ENCODE results near the gene UAP1L1.
A peak's percentile ranks its signal among the peaks of the same experiment; 100 is the strongest.

The UAP1L1 gene

DNA sequence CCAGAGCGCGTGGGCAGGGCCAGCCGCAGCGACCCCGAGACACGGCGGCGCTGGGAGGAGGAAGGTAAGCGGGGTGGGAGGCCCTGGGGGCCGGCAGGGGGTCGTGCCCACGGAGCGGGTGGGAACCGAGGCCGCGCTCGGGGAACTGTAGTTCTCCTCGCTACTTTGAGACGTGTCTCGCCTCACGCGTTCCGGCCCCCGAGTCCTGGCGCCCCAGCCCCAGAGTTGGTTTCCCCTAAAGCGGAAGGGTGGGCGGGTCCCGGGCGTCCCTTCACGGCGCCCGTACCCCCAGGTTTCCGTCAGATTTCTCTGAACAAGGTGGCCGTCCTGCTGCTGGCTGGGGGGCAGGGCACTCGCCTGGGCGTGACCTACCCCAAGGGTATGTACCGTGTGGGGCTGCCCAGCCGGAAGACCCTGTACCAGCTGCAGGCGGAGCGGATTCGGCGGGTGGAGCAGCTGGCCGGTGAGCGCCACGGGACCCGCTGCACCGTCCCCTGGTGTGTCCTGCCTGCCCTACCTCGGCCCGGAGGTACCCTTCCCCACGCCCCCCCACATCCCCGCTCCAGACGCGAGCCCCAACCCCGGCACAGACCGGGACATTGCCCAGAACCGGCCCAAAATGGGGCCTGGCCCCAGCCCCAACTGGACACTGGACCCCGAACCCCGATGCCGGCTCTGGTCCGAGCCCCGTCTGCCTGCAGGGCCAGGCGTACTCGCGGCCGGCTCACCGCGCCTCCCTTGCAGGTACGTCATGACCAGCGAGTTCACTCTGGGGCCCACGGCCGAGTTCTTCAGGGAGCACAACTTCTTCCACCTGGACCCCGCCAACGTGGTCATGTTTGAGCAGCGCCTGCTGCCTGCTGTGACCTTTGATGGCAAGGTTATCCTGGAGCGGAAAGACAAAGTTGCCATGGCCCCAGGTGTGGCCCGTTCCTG is 709 bp downstream of the UAP1L1 start:
- no peak for DNase-seq

DNA sequence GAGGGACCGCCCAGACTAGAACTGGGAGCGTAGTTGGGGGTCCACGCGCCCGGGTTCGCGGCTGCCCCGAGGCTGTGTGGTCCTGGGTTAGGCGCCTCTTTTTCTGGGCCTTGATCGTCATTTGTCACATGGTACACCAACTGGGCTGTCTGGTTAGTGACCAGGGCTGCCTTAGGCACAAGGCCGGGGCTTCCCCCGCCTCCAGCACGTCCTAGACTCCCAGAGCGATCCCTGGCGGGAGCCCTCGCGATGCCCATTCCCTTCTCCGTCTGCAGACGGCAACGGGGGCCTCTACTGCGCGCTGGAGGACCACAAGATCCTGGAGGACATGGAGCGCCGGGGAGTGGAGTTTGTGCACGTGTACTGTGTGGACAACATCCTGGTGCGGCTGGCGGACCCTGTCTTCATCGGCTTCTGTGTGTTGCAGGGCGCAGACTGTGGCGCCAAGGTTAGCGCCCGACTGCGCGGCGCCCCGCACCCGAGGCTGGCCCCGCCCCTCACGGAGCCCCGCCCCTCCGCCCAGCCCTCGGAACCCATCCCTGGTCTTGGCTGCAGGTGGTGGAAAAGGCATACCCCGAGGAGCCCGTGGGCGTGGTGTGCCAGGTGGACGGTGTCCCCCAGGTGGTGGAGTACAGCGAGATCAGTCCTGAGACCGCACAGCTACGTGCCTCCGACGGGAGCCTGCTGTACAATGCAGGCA is 1.5 kb downstream of the UAP1L1 start:
- no peak for DNase-seq

DNA sequence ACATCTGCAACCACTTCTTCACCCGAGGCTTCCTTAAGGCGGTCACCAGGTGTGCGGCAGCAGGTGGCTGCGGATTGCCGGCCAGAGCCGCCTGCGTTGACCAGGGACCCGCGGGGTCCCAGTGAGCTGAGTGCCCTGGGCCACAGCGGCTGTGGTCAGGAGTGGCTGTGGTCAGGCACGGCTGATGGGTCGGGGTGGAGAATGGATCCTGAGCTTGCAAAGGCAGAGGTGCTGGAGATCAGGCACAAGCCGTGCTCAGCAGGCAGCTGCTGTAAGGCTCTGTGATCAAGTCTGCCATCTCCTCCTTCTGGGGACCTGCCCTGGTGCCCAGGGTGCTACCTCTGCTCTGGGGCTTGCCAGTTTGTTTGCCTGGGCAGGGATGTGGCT is 2.1 kb downstream of the UAP1L1 start:
- DNase-seq, result no peak

DNA sequence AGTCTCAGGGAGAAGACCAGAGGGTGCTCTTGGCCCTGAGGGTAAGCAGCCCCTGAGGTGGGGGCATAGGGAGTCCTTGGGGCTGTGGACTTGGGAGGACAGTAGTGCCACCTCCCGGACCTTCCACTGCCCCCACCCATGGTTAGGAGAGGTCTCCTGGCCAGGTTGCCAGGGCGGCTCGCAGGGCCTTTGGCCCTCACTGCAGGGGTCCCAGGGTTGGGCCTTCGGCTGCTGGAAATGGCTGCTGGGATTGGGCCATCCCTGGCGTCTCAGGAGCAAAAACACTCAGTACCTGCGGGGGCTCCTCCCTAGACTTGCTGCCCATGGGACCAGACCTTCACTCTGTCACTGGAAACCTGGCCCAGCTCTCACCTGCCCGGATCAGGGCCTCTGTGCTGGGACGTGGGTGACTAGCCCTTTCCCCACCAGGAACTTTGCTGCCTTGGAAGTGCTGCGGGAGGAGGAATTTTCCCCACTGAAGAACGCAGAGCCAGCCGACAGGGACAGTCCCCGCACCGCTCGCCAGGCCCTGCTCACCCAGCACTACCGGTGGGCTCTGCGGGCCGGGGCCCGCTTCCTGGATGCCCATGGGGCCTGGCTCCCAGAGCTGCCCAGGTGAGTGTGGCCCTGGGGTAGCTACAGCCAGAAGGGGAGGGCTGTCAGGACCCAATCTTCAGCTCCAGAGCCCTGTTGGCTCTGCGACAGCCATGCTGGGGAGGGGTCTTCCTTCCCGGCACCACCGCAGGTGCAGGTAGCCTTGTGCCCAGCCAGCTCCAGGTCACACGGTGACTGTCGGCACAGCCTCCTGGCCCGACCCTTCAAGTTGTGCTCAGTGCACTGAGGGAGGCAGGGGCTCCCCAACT is 3.2 kb downstream of the UAP1L1 start:
- DNase-seq, result no peak

DNA sequence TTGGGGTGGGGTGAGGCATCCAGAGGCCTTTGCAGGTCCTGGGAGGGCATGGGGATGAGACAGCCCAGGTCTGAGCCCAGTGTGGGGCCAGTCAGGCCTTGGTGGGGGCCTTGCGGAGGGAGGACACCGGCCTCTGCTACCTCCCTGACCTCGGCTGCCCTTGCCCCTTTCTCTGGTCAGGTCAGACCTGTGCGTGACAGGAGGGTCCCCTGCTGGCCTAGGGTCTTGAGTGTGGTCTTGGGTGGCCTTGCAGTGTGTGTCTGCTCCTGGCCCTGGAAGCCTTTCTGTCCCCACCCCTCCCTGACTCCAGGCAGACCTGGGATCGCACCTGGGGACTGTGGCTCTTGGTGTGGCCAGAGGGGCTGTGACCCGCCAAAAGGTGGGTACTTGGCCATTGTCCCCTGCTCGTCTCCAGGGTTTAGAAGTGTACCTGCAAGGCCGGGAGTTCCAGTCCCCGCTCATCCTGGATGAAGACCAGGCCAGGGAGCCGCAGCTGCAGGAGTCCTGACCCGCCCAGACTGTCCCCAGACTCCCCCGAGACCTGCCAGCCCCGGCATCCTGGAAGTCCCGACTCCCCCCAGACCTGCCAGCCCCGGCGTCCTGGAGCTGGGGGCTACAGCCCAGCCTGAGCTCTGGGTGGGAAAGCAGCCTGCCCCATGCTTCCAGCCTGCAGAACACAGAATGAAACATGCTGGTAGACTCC is 5.1 kb downstream of the UAP1L1 start:
- no peak for DNase-seq

DNA sequence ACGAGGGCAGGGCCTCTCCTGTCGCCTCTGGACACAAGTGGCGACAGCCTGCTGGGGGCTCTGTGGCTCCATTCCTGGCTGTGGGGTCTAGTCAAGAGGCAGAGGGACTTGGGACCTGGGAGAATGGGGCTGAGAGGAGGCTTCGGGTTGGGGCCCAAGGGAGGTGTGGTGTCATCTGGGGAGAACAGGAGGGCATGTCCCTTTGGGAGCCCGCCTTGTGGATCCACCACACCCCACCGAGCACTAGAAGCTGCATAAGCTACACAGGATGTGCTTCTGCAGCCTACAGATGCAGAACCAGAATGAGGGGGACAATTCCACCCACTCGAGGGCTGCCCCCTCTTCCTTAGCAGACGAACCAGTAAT is 5.6 kb downstream of the UAP1L1 start:
- no peak for DNase-seq

DNA sequence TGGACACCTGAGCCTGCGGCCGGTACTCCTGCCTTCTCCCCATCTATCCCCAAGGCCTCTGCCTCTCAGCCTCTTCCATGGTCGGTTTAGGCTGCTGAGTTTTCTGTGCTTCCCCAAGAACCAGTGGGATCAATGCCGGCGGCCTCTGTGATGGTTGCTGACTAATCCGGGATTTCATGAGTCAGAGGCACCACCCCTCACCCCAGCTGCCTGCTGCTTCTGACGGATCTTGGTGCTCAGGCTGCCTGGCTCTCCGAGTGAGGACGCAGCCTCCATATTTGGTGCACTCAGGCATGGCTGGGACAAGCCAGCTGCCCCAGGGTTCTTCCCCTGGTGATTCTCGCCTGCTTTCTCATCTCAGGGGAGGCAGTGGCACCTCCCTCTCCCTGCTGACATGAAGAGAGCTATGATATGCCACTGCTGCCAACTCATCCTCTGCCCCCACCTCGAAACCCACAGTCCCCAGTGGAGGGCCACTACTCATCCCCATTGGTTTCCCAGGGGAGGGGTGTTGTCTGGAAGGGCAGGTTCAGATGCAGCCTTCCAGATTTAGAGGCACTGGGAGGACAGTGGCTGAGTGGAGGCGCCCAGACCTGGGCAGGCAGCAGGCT is 6.2 kb downstream of the UAP1L1 start:
- DNase-seq, result peak; percentile 51

DNA sequence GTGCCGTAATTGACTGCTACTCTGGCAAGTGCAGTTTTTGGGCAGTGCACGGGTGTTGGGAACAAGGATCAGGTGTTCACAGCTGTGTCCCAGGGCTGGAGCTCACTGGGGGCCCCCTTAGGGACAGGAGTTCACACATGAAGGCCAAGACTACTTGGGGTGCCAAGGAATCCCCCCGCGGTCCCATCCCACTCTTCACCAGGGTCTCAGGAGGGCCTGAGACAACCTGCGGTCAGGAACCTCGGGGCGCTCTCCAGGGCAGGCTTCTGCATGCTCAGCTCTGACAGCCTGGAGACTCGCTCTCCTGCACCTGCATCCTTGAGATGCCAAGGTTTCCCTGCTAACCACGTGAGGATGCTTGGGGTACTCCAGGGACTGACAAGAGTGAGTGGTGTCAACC is 7.2 kb downstream of the UAP1L1 start:
- no peak for DNase-seq

DNA sequence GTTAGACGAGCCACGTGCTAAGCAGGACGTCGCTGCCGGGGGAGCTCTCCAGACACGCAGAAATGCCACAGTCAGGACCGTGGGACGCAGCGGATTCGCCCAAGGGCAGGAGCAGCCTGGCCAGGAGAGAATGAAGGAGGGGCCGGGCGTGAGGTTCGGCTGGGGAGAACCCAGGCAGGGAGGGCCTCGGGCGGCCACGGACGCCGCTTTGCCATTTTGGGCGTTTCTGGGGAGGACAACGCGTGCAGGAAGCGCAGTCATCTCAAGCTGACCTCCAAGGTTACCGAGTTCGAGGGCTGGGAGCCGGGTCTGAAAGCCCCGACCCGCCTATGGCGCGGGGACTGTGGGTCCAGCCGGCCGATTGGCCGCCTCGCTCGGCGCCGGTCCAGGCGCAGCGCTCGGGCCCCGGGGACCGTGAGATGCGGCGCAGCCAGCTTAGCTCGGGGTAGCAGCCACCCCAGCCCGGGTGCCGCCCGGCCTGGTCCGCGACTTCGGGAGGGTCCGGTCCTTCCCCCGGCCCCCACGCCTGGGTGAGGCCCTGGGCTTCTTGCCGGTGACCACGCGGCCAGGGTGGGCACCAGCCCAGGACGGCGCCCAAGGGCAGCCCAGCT is 8.7 kb downstream of the UAP1L1 start:
- peak; percentile 36 for DNase-seq

DNA sequence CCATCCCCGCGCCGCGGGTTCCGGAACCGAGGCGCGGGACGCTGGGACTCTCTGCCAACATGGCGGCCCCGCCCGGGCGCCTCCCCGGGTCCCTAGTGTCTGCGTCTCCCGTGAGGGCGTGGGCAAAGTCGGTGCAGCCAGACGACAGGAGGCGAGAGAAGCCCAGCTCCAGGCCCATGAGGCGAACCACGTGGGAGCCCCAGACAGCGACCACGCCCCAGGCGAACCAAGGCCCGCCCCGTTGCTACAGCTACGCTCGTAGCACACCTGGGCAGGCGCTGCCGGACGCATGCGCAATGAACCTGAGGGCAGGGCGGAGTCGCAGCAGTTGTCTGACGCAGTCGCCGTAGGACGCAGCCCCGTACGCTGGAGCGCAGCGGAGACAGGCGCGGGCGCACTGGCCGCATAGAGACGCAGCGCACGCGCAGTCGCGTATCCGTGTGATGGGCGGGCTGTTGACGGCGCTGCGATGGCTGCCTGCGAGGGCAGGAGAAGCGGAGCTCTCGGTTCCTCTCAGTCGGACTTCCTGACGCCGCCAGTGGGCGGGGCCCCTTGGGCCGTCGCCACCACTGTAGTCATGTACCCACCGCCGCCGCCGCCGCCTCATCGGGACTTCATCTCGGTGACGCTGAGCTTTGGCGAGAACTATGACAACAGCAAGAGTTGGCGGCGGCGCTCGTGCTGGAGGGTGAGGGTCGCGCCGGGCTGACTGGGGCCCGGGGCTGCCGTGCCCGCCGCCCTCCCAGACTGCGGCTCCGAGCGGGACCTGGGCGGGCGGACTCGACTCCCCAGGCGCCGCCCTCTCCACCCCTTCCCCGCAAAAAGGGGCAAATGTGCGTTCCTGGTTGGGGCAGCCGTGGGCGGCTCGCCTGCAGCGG is 9.5 kb downstream of the UAP1L1 start, which contains the start of gene MAN1B1:
MAN1B1 (plus strand) TSS at position 455 of the 878 bp plus-strand sequence; CDS start at position 470, 15 bp downstream.
- peak; percentile 100 for DNase-seq

DNA sequence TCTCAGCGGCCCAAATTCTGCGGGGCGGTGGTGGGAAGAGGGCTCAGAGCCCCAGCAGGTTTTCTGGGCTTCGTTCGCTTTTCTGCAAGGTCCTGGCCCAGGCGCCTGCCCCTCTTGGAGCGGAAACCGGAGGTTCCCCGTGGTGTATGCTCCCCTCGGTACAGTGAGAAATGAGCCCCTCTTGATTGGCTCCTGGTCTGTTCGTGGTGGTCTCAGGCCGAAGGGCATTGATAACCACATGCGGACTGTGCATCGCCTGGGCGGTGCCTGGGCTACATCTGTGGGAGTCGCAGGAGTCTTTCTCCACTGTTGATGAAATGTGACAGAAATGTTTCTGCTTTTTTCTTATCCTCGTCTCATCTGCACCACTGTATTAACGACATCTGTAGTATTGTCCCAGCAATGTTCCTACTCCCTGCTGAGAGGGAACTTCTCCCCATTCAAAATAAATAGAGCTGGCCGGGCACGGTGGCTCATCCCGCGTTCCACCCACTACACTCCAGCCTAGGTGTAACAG is 10.2 kb downstream of the UAP1L1 start:
- no peak for DNase-seq

DNA sequence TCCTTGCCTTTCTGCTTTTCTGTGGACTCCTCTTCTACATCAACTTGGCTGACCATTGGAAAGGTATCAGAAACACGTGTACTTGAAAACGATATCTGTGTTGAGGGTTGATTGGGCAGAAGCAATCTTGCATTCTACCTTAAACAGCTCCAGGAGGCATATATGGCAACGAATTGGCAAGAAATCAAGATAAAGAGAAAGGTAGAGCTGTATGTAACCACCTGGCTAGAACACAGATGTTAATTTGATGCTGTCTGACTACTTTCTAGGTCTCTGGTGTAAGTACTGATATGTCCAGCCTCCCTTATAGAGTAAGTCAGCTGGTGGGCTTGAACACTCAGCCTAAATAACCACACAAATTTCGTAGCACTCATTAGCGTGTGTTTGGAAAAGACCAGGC is 10.8 kb downstream of the UAP1L1 start:
- no peak for DNase-seq

DNA sequence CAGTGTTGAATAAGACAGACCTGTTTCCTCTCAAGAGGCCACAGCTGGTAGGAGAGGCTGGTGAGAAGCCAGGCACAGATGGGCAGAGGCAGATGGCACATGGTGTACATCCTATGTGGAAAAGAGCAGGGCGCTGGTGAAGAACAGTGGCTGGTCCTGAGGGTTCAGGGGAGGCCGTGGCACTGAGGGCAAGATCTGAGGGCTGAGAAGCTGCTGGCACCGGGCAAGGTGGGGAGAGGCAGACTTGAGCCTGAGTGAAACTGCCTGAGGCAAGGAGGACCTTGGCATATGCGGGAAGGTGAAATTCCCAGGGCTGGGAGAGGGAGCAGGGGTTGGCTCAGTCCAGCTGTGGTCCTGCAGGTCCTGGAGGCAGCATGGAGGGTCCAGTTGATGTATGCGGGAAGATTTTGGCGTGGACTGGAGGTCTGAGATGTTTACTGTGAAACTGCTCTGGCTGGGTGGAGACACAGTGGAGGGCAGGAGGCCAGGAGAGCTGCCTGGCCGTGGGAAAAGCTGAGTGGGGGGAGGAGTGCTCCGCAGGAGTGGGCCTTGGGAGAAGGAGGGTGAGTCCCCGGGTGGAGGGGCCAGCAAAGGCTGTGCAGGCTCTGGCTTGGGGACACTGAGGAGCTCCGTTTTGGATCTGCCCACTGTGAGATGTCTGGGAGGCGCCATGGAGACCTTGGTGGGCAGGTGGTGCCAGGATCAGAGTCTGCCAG is 12.1 kb downstream of the UAP1L1 start:
- no peak for DNase-seq

DNA sequence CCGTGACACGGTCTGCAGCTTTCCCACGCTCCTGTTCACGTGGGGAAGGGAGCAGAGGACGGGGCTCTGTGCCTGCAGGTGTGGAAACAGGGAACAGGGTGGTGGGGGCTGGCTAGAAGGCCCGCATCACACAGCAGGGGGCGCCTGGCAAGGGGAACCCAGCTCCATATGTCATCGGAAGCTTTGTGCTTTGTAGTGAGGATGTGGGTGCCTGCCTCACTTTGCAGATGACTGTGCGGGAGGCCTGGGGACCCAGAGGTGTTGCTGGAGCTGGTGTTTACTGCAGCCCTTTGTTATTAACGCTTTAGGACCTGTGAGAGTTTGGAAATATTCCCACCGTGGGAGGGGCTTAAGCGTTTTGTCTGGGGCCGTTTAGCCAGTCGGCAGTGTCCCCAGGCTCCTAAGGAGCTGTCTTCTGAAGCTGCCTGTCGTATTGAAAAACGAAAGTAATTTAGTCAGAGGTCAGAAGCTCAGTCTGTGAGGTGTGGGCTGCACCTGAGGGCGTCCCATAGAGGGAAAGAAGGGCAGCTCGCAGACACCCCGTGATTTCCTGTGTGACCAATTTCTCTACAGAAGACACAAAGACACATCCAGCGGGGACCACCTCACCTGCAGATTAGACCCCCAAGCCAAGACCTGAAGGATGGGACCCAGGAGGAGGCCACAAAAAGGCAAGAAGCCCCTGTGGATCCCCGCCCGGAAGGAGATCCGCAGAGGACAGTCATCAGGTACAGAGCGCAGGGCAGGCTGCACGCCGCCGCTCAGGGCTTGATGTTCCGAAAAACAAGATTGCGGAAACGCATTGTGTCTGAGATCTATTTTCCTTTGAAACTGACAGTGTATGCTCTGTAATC is 18.6 kb downstream of the UAP1L1 start:
- DNase-seq, result peak; percentile 86

DNA sequence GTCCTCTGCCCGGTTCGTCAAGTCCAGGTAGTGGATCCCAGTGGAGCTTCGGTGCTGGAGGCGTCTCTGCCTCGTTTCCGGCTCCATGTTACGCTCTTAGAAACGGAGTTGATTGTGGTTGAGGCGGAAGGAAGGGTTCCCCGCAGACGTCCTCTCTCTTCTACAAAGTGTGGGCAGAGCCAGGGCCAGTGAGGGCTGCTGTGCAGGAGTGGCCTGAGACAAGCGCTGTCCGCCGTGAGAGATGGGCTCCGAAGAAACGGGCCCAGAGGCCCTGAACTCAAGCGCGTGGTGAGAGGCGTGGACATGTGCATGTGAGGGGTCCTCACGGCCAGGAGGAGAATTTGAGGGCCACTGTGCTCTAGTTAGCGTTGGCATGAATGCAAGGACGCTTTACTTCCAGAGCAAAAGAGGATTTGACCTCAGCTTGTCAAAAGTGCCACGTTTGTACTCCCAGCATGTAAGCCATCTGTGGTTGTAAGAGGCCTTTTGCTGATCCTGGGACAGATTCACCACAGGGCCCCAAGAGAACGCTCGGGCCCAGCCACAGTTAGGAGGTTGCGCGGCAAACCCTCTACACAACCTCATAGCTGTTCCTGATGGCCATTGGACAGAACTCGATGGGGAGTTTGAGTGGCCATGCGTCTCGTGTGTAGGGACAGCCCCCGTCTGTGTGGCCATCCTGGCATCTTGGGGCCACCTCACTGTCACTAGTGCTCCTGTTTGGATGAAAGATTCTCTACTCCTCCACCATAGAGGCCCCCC is 19.6 kb downstream of the UAP1L1 start:
- no peak for DNase-seq

DNA sequence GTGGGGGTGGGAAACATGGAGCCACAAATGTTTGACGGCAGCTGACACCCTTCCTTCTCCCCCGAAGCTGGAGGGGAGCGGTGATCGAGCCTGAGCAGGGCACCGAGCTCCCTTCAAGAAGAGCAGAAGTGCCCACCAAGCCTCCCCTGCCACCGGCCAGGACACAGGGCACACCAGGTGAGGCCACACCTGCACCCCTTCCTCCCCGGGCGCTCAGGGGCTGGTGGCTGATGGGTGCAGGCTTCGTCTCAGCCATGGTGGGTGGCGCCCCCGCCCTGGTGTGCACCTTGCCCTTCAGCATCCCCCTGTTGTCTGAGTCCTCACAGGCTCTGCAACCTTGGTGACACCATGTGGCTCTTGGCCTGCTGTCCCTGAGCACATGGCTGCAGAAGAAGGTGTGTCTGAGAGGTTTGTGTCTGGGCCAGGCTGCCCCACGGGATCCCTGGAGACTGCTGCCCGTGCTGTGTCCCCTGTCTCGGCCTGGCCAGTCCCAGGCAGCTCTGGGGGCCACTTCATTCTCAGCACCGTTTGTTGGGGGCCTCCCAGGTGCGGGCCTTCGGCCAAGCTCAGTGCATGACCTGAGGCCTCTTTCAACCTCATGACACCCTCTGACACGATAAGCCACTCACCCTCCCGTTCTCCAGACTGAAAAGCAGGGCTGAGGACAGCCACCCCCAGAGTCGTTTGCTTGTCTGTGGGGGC is 20.6 kb downstream of the UAP1L1 start:
- no peak for DNase-seq

DNA sequence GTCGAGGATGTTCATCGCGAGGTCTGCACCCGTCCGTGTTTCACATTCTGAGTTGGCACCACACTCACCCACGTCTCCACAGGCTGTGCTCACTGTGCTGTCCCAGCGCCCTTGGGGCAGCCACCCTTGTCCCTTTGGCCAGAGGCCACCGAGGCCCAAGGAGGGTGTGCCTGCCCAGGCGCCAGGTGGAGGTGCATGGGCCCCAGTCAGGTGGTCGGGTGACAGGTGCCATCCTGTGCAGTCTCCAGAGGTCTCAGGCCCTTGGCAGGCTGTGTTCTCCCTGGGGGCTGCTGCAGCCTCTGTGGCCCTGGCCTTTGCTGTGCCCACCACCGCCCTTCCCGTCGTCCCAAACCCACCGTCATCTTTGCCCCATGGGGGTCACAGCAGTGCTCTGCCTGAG is 21.9 kb downstream of the UAP1L1 start:
- no peak for DNase-seq
